IPS-NIHi11 (cell line): ENCODE results near the gene TTYH1.

Experiments used
- DNase-seq: peaks from one replicate; pipeline ENCODE4 v3.0.0; 2012; ENCODE audit warnings: mixed read lengths, low spot score

TTYH1 gene

GRCh38 chr19:54481326-54481930 lies 66.2 kb downstream of the TTYH1 start:
- DNase-seq: peak; percentile 75

- no peak for DNase-seq
Observed at GRCh38 chr19:54482889-54483288, 67.6 kb downstream of the TTYH1 start.

- DNase-seq: no peak
Observed at GRCh38 chr19:54484451-54484850, 69.2 kb downstream of the TTYH1 start.

- no peak for DNase-seq
Observed at GRCh38 chr19:54485851-54486250, 70.6 kb downstream of the TTYH1 start.
